Left lobe of liver (tissue), 2 donors: ENCODE results near the gene TPCN2. TPM values are rescaled to one million over a fixed set of nuclear protein-coding genes. Genes with fewer than 3 reads are reported as not detected.

Source experiments
- ATAC-seq: fragments of 200-7000 bp; cut with Tn5 transposase; one replicate; pipeline ENCODE4 v1.9.1; 2020; ENCODE audit warnings: mild to moderate bottlenecking, moderate library complexity
- DNase-seq: peaks from one replicate; pipeline ENCODE4 v3.0.0-alpha.2; 2020; ENCODE audit warnings: low spot score
- total RNA-seq: library from RNA; stranded (reverse); gene quantifications from one replicate; pipeline ENCODE4 v1.2.1, GENCODE V29; 2021
- donor health status: DM: no; HTN: no; CAD: no; lungs with moderate emphysema.
- donor health status: DM: no; HTN: yes; CAD: no.

TPCN2 gene
- total RNA-seq, 1 donor from 2014 or later = 35.0 TPM

DNA sequence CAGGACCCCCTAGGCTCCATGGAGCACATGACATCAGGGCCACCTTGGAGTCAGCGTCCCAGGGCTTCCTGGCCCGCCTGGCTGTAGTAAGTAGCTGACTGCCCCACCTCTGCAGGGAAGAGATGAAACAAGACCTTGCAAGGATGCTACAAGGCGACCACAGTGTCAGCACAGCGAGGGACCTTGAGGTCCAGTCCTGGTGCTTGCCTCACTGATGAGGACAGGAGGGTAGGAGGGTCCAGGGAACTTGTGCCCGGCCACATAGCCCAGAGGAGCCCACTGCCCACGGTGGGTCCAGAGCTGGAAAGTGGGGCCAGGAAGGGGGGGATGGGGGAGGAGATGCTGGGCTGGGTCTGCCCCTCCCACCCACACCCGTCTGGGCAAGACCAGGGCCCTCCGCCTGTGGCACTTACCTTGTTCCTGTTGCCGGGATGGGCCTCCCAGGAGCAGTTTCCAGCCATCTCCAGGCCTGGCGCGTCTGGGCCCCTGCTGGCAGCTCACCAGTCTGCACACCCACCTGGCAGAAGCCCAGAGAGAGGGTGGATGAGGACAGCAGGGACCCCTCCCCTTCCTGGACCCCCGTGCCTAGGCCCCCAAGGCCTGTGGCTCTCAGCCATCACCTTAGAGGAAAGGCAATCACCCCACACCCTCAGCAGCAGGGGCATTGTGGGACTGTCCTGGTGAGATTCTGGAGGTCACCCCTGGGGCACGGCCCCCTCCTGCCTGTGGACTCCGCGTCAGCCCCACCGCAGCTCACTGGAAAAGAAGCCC lies 39.1 kb upstream of the TPCN2 start:
- no peak for ATAC-seq
- DNase-seq = no peak

DNA sequence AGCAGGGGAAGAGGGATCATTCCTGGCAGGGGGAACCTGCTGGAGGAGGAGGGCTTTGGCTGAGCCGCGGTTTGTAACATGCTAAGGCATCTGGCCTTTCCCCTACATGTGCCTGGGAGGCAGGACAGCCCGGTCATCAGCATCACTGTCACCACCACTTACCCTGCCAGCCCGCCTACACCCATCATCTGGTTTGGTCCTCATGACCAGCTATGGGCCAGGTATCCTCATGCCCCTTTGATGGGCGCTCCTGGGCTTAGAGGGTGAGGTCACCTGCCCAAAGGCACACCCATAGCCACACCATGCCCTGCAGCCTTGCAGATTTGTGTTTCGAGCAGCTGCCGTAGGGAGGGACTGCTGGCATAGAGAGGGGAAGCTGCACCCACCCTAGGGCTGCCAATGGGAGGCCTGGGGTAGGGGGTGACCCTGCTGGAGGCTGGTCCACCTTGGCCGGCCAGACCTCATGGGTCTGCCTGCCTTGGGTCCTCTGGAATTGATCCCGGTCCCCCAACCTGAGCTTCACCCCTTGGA lies 38.3 kb upstream of the TPCN2 start:
- DNase-seq = no peak

DNA sequence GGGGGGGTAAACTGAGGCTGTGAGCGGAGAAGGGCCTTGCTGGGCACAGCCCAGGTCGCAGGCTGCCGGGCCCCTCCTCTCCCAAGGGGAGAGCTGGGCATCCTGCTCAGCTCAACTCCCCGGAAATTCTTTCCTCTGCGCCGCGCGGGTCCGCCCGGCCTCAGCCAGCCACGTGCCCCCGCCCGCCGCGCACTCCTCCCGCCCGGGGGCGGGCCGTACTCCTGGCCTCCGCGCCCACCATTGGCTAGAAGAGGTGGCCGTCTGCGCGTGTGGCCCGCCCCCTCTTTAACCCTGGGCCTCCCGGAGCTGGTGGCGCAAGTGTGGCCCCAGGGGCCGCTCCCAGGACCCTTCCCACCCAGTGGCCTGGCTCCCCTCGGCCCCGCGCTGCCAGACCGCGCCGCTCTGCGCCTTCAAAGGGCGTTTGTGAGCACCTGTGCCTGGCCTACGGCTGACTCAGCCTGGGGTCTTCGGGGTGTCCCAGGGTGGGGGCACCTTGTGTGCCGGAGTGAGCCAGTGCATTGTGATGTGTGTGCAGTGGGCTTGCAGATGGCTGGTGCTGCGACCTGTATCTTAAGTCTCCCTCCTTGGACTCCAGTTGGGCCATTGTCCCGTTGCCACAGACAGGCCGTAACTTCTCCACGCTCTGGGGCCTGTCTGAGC lies 37.6 kb upstream of the TPCN2 start:
- ATAC-seq (peak; percentile 29), DNase-seq (peak; percentile 69)

More for the DNA sequence above, 38.3 kb upstream of the TPCN2 start:
- peak; percentile 3 for ATAC-seq

DNA sequence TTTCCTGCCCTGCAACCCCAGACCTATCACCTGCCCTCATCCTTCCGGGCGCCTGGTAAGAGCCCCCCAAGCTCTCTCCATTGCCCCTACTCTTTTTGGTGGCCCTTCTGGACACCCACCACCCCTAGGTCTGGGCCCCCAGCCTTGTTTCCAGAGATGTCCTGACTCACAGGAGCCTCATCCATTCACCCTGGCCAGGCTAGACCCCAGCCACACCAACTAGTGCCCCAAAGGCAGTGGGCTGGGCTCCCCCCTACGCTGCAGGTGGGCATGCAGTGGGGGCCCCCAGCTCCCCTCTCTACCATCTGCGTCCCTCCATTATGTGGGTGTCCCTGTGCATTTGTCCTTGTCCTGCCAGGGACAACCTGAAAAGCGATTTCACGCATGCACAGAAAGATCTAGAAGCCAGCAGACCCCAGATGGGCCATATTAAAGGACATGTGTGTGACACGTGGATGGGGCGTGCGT lies 37.1 kb upstream of the TPCN2 start:
- no peak for ATAC-seq
- DNase-seq = no peak

DNA sequence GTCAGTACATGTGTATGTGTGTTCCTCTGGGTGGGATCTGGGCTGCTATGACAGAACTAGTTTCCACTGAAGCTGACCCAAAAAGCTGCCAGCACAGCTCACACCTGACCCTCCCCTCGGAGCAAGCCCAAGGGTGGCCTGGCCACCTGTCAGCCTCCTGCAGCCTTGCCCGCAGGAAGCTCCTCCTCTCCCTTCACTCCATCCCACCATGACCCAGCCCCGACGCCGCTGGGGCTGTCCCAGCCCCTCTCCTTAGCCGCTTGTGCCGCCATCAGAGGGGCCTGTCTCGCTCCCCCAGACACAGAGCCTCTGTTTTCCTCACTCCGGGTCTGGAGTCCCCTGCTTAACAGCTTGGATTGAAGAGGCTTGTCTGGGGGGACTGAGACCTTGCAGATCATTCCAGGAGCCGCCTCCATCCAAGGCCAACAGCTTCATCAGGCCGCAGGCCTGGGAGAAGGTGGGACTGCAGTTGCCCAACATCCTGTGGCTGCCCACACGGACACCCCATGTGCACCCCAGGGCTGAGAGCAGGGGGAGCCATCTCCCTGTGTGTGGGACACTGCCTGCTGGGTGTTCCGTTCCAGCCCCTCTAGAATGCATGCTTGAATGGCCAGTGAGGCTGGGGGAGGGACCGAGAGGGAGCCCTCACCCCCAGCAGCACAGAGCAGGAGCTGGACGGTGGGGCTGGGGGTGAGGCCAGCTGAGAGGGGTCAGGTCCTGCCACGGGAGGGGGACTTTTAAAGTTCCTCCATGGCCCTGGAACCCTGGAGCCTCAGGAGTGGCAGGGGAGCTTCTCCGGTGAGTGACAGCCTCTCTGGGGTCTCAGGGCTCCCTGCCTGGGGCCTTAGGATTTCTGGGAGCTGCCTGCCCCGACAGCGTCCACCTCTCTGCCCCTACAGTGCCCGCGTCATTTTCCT lies 36.4 kb upstream of the TPCN2 start:
- ATAC-seq (no peak), DNase-seq (no peak)

DNA sequence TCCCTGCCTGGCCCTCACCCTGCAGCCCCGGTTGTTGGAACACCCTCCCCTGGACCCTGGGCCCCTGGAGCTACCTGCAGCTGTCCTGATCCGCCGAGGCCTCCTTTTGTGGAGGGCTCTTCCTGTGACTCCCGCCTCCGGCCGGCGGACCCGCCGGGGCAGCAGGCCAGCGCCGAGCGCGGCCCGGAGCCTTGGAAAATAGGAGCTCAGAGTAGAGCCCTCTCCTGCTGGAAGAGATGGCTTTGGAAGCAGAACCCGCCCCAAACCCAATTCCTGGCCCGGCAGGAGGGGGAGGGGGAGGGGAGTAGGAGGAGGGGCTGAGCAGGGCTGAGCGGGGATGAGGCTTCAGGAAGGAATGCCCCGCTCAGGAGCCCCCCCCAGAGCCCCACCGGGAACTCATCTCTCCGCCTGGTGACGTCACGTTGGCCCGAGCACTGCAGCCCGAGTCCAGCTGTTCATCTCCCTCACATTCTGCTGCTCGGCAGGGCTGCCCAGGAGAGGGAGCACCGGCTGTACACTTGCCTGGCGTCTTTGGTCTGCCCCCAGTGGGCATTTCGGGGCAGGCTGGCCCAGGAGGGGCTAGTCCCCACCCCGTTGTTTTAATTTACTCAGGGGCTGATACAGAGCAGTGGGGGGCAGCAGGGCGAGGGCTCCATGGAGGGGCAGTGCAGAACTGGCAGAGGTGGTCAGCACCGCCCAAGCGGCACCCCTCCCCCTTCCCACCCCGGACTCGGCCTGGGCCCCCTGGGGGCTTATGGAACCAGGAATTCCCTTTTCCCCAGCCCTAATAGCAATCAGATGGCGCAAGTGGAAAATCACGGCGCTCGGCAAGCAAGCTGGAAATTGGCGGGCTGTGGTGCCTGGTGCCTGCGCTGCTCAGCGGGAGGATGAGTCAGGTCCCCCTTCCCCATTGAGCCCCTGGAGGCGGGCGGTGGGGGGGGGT lies 35.5 kb upstream of the TPCN2 start, which contains the start of gene MRGPRF:
Gene MRGPRF, minus strand, starts transcription at position 238 of the 943 bp plus-strand sequence. CDS start 3,345 bp downstream, outside the sequence.
- ATAC-seq (no peak), DNase-seq (no peak)

DNA sequence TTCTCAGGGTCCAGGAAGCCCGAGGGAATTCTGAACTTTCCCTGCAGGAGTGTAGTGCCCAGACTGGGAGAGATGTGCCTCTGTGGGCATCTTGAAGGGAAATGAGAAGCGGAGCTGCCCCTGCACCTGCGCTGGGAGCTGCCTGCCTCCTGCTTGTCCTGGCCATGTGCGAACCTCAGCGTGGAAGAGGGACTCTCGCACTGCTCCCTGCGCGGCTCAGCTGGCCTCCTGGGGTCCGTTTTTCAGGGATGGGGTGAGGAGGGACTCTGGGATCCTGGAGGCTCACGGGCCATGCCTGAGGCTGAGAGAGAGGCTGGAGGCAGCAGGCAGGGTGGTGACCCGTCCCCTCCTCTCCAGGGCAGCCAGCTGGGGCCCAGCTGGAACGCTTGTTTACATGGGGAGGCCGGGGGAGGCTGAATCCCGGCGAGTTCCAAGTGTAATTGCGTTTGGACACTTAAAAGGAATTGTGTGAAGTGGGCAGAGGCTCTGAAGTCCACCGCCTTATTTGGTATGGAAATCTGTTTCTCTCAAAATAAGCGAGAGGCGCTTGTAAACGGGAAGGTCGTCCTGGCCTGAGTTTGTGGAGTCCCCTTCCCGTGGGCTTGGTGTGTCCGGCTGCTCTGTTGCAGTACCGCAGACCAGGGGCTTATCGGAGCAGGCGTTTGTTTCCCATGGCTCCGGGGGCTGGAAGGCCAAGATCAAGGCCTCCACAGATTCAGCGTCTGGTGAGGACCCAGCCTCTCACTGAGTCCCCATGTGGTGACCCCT lies 34.5 kb upstream of the TPCN2 start:
- DNase-seq = no peak

DNA sequence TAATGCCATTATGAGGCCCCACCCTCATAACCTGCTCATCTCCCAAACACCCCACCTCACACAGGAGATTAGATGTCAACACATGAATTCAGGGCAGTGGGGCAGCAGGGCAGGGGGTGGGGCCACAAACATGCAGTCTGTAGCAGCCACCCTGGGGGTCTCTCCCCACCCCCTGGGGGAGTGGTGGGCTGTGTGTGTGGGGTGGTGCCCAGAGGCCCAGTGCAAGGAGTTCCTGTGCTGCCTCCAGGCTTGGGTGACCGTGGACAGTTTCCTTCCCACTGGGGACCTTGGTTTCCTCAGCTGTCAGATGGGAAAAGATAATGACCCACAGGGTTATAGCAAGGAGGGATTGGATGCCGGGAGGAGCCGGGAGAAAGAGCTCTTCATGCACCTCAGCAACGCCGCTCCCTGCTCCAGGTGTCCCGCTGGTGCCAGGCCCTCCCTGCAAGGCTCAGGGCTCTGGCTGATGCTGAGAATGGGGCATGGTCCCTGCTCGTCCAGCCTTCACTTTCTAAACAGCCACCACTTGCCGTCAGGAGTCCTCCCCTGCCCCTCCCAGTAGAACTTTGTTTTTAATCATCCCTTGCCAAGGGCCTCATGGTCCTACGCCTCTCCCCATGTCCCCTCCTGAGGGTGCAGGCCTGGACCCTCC lies 33.7 kb upstream of the TPCN2 start:
- no peak for ATAC-seq
- no peak for DNase-seq

More for the DNA sequence above, 34.5 kb upstream of the TPCN2 start:
- ATAC-seq = no peak

DNA sequence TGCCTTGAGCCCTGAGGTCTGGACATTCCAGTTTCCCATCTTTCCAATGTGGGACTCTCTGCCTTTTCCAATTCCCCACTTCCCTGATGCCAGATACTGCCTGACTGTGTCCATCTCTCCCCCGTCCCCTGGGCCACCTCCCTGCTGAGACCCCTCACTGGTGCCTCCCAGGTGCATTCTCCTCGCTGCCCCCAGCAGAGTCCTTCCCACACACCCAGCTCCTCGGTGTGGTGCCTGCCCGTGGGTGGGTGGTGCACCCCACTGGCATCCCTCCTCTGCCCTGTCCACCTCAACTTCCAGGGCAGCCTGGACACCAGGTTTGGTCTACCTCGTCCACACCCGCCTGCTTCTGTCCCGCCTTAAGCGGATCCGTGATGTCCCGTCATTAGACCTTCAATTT lies 30.8 kb upstream of the TPCN2 start:
- DNase-seq (no peak), ATAC-seq (no peak)

DNA sequence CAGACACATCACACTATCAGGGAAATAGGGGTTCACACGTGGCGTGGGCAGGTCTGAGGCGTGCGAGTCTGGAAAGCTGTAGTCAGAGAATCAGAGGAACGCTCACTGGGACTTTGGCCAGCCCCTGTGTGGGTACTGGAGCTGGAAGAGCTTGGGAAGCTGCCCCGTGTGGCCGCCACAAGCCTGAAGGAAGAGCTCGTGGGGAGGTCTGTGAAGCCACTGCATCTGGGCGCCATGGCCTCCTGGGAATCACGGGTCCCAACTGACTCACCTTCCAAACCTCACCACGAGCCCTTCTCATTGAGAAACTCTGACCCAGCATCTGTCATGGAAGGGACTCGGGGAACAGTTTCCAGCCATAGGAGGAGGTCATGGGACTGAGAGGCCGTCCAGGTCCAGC lies 29.8 kb upstream of the TPCN2 start:
- ATAC-seq = no peak
- DNase-seq = no peak

DNA sequence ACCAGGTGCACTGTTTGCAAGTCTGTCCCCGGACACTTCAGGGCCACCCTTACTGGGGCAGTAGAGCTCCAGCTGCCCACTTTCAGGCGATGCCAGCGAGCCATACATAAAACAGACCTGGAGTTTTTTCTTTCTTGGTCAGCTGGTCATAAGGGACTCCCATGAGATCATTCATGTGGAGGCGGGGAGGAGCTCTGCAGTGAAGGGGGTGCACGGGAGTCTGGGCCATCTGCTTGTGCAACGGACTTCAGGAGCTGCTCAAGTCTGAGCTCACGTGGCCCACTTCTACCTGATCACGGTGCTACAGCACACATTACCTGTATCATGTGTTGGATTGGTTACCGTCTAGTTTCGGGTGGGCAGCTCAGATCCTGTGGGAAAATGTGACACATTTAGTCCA lies 26.5 kb upstream of the TPCN2 start:
- ATAC-seq (no peak), DNase-seq (no peak)

DNA sequence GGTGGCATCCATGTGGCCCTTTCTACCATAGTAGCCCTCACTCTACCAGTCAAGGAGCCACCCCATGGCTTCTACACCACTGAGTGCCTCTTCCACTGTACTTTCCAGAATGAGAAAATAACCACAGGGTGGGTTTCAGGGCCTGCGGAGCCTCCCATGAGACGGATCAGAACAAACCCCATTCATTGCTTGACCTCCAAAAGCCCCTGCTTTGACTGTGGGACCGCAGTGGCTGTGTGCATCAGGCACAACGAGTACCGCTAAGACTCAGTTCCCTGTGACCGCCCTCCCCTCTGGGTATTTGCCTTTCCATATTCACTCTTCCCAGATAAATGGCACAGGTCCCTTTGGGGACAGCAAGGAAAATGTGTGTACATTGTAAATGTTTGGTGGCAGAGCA lies 24.2 kb upstream of the TPCN2 start:
- ATAC-seq (no peak), DNase-seq (no peak)

DNA sequence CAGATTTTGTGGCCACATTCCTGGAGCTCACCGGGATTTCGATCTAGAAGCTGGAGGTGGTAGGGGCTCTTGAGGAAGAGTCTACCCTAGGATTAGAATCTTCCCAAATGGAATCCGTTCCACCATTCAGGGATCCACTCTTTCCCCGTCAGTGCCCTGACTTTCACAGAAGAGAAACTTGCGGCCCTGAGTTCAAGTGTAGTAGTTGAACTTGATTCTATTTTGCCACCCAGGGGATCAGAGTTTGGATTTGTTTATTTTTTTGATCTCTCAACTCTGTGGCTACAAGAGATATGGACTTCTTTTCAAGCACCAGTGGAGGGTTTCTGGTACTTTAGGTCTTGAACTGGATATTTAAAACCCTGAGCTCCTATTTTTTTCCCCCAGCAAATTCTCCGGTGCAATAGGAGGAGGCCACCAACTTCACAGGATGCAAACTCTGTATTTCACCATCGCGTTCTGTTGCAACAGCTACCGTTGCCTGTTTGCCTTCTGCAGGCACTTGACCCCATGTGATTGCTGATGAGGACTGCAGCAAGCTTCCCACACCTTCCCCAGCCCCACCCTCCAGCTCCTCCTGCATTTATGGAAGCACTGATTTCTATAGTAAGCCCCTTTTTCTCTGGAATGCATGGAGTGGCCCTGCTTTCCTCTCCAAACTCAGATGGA lies 20.9 kb upstream of the TPCN2 start:
- DNase-seq (peak; percentile 84), ATAC-seq (peak; percentile 96)

DNA sequence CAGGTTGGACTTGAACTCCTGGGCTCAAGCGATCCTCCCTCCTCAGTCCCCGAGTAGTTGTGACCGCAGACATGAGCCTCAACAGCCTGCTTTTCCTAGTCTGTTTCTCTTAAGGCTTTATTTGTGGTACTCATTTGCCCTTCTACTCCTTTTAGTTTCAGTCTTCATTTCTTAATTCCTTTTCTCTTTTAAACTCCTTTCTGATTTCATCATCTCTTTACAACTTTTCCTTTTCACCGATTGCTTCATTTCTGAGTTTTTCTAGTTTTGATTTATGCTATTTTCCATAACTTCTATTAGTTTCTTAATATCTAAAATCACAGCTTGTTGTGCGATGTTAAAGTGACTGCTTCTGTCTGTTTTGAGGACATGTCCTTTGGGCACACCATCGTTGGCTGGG lies 18.4 kb upstream of the TPCN2 start:
- no peak for ATAC-seq
- DNase-seq = no peak

DNA sequence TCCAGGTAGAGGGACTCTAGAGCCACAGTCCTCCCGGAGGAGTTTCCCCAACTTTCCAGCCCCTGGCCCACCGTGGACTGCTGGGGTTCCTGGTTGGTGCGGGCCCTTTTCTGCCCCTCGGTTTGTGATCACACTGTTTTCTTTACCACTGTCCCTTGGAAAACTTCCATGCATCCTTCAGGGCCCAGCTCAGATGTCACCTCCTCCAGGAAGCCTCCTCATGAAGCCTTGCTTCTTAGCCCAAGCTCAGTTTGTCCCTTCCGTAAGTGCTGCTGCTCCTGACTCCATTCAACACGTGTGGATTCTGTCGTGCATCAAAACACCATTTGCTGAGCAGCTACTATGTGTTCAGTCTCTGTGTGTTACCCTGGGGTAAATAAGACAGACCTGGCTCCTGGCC lies 15.9 kb upstream of the TPCN2 start:
- ATAC-seq = no peak
- DNase-seq = no peak

DNA sequence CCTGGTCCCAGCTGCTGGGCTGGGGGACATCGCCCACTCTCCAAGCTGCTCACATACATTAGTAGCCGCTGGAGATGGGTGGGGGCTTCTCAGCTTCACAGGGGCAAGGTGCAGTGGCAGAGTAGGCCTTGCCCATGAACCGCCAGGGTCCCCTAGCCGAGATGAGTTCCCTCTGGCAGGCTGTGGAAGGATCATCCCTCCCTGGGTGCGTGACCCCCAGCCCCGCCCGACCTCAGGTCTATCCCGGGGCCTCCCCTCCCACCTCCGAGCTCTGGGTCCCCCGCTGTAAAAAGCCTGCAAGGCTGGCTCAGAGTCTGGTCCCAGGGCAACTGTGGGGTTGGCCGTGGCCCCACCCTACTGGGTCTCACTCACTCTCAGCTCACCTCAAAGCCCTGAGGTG lies 15.3 kb upstream of the TPCN2 start:
- no peak for ATAC-seq
- DNase-seq = no peak

DNA sequence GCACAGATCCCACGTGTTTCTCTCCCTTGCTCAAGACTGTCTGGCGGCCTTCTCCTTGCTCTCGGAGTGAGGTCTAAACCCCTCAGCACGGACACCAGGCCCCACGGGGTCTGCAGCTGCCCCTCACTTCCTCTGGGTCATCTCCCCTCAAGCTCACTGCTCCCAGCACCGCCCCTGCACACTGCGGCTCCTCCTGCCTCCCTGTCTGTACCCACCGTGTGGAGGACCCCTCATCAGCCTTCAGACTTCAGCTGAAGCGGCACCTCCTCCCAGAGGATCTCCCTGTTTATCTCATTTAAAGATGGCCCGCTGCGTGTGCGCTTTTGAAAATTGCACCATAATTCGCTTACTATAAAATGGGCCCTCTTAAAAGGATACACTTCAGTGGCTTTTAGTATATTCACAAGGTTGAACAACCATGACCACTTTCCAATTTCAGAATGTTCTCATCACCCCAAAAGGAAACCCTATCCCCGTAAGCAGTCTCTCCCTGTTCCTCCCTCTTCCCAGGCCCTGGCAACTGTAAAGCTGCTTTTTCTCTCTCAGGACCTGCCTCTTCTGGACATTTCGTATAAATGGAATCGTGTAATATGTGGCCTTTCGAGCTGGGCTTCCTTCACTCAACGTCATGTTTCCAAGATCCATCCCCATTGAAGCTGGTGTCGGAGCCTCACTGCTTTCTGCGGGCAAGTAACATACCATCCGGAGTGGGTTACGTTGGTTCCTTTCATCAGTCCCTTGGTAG lies 14.4 kb upstream of the TPCN2 start:
- DNase-seq = no peak
- no peak for ATAC-seq
